Suprapubic skin (tissue), 4 donors: ENCODE results near the gene WNK1.

Source experiments
- CTCF ChIP-seq, 2 donors: fragments of 200-600 bp in 1 of 2; fragments of 450-650 bp in 1 of 2; sonication (generic) in 1 of 2; IDR thresholded peaks; one replicate each; pipeline ENCODE4 v1.5.1; 2016 to 2019; ENCODE audit warnings: antibody characterized with exemption in 2 of 2, mild to moderate bottlenecking in 1 of 2, moderate library complexity in 1 of 2
- EP300 ChIP-seq: sonication (generic); formaldehyde crosslinking; IDR thresholded peaks from one replicate; pipeline ENCODE4 v1.6.1; 2017; ENCODE audit warnings: antibody characterized with exemption
- POLR2AphosphoS5 ChIP-seq, 3 donors: sonication (generic); formaldehyde crosslinking; IDR thresholded peaks; one replicate each; pipeline ENCODE4 v1.6.1; 2017; ENCODE audit warnings: antibody characterized with exemption in 3 of 3

GRCh38 chr12:704516-705242 is 47.7 kb upstream of the WNK1 start:
- TF ChIP-seq EP300 (no peak), CTCF (IDR thresholded peaks at IDR 0.05) (no peak), POLR2AphosphoS5 (IDR thresholded peaks at IDR 0.05) (no peak)
